ENCODE measurements around the gene VAPB. TPM values are rescaled to one million over a fixed set of nuclear protein-coding genes. Genes with fewer than 3 reads are reported as not detected.

Gene VAPB
- total RNA-seq, 1 donor from 2014 or later, result 21.6 TPM

- TF ChIP-seq, protein P1, sequence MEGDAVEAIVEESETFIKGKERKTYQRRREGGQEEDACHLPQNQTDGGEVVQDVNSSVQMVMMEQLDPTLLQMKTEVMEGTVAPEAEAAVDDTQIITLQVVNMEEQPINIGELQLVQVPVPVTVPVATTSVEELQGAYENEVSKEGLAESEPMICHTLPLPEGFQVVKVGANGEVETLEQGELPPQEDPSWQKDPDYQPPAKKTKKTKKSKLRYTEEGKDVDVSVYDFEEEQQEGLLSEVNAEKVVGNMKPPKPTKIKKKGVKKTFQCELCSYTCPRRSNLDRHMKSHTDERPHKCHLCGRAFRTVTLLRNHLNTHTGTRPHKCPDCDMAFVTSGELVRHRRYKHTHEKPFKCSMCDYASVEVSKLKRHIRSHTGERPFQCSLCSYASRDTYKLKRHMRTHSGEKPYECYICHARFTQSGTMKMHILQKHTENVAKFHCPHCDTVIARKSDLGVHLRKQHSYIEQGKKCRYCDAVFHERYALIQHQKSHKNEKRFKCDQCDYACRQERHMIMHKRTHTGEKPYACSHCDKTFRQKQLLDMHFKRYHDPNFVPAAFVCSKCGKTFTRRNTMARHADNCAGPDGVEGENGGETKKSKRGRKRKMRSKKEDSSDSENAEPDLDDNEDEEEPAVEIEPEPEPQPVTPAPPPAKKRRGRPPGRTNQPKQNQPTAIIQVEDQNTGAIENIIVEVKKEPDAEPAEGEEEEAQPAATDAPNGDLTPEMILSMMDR (IDR thresholded peaks at IDR 0.05), result no peak
- TF ChIP-seq POLR2AphosphoS5 (IDR thresholded peaks at IDR 0.05; ENCODE audit: insufficient read depth in 1 of 2, low read depth in 1 of 2), result no peak
- TF ChIP-seq POLR2A (IDR thresholded peaks at IDR 0.05), result no peak
- Histone ChIP-seq H3K27ac (no peak overlapping the region), H3K9me3 (no peaks in the 10 kb centered on the region), H3K36me3 (no peaks in the 10 kb centered on the region), H3K27me3 (no peaks in the 10 kb centered on the region), H3K4me3 (no peak overlapping the region), H3K4me1 (no peaks in the 10 kb centered on the region)
- intact Hi-C loops (cut with DNase I), result loop anchor here (10.0 kb wide), 1 partner anchor 57 kb away; no protein-coding TSS in a partner anchor
- DNase-seq (ENCODE audit: extremely low spot score in 2 of 2), result no peak
Measured at GRCh38 chr20:58497724-58498469, 108.9 kb downstream of the VAPB start.

- DNase-seq (ENCODE audit: extremely low spot score in 2 of 2), result no peak
- Histone ChIP-seq H3K36me3 (no peaks in the 10 kb centered on the region), H3K27me3 (no peaks in the 10 kb centered on the region), H3K9me3 (no peaks in the 10 kb centered on the region), H3K27ac (no peak overlapping the region), H3K4me1 (no peaks in the 10 kb centered on the region), H3K4me3 (no peak overlapping the region)
- intact Hi-C loops (cut with DNase I), result loop anchor here (10.0 kb wide), 1 partner anchor 56 kb away; no protein-coding TSS in a partner anchor
- TF ChIP-seq, protein P1 (IDR thresholded peaks at IDR 0.05), result no peak
- no peak for TF ChIP-seq POLR2A (IDR thresholded peaks at IDR 0.05)
- no peak for TF ChIP-seq POLR2AphosphoS5 (IDR thresholded peaks at IDR 0.05; ENCODE audit: insufficient read depth in 1 of 2, low read depth in 1 of 2)
Measured at GRCh38 chr20:58498470-58499068, 109.5 kb downstream of the VAPB start.

DNA sequence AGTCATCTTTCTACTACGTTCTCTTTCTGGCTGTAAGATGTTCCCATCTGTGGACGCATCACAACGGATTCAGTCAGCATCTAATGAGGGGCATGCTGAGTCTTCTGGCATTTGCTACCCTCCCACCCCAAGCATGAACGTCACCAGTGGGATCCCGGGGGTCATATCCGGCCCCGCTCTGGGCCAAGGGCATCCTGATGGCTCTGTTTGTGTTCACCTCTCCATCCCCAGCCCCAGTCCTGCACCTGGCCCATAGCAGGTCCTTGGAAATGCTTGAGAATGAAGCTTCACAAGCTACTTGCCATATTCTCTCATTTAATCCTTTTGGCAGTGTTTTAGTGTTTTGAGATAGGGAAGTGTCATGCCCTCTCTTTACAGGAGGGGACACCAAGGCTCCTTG, 111.2 kb downstream of the VAPB start:
- Histone ChIP-seq H3K27me3 (no peaks in the 10 kb centered on the region), H3K4me3 (no peak overlapping the region), H3K27ac (no peak overlapping the region), H3K4me1 (no peaks in the 10 kb centered on the region), H3K36me3 (no peaks in the 10 kb centered on the region), H3K9me3 (no peaks in the 10 kb centered on the region)
- intact Hi-C loops (cut with DNase I), result no loop called here
- DNase-seq (ENCODE audit: extremely low spot score in 2 of 2), result no peak
- no peak for TF ChIP-seq POLR2AphosphoS5 (IDR thresholded peaks at IDR 0.05; ENCODE audit: insufficient read depth in 1 of 2, low read depth in 1 of 2)
- TF ChIP-seq POLR2A (IDR thresholded peaks at IDR 0.05), result no peak
- TF ChIP-seq, protein P1 (IDR thresholded peaks at IDR 0.05), result no peak

Other genes starting within 250 kb of the VAPB start
- gene ANKRD60, start 160.6 kb upstream of the VAPB start, total RNA-seq, result not detected
- 15.2 TPM for gene RAB22A, start 79.5 kb upstream of the VAPB start, total RNA-seq
- 0.98 TPM for gene APCDD1L, start 126.2 kb downstream of the VAPB start, total RNA-seq

All from vagina (tissue), 2 donors.